H9 (cell line): Measurements from ENCODE around the gene RNPEPL1. TPM values are rescaled to one million over a fixed set of nuclear protein-coding genes. Genes with fewer than 3 reads are reported as not detected.

Experiments
- DNase-seq: peaks from one replicate; pipeline ENCODE4 v3.0.0-alpha.2; 2017
- H2AFZ ChIP-seq: one replicate; pipeline ENCODE4 v1.6.1; 2013; ENCODE audit warnings: mild to moderate bottlenecking, low read length, control low read depth, moderate library complexity
- H2AK5ac ChIP-seq: 2 replicates; pipeline ENCODE4 v1.6.1; 2013; ENCODE audit warnings: low read length, control low read depth, mixed read lengths; ENCODE audit not compliant: insufficient read length
- H2BK120ac ChIP-seq: one replicate; pipeline ENCODE4 v1.6.1; 2013; ENCODE audit warnings: low read depth, mild to moderate bottlenecking, low read length, control low read depth, inconsistent platforms; ENCODE audit not compliant: poor library complexity, severe bottlenecking
- H2BK12ac ChIP-seq: 2 replicates; pipeline ENCODE4 v1.6.1; 2013; ENCODE audit warnings: low read length, control low read depth, mixed read lengths, low read depth; ENCODE audit not compliant: insufficient read length
- H2BK15ac ChIP-seq: 2 replicates; pipeline ENCODE4 v1.6.1; 2013; ENCODE audit warnings: low read depth, low read length, control low read depth
- H2BK20ac ChIP-seq: one replicate; pipeline ENCODE4 v1.6.1; 2013; ENCODE audit warnings: low read depth, mild to moderate bottlenecking, low read length, control low read depth, inconsistent platforms; ENCODE audit not compliant: poor library complexity, severe bottlenecking
- H2BK5ac ChIP-seq: 2 replicates; pipeline ENCODE4 v1.6.1; 2013; ENCODE audit warnings: low read length, control low read depth, mixed read lengths; ENCODE audit not compliant: insufficient read length
- H3K14ac ChIP-seq: 2 replicates; pipeline ENCODE4 v1.6.1; 2013; ENCODE audit warnings: low read length, control low read depth; ENCODE audit not compliant: insufficient read depth
- H3K18ac ChIP-seq: 2 replicates; pipeline ENCODE4 v1.6.1; 2013; ENCODE audit warnings: low read depth, mild to moderate bottlenecking, mixed read lengths, low read length, control low read depth; ENCODE audit not compliant: insufficient read length
- H3K23ac ChIP-seq: 2 replicates; pipeline ENCODE4 v1.6.1; 2013; ENCODE audit warnings: low read length, control low read depth, mixed read lengths, low read depth; ENCODE audit not compliant: insufficient read length
- H3K23me2 ChIP-seq: 2 replicates; pipeline ENCODE4 v1.6.1; 2013; ENCODE audit warnings: low read depth, mild to moderate bottlenecking, mixed read lengths, low read length, control low read depth; ENCODE audit not compliant: insufficient read length, poor library complexity, severe bottlenecking
- H3K27ac ChIP-seq: 2 replicates; pipeline ENCODE4 v1.5.1; 2013; ENCODE audit warnings: low read length, control low read depth, mixed read lengths, low read depth; ENCODE audit not compliant: insufficient read length
- H3K27me3 ChIP-seq: 2 replicates; pipeline ENCODE4 v1.6.1; 2013; ENCODE audit warnings: low read length, control low read depth, inconsistent platforms; ENCODE audit not compliant: insufficient read depth
- H3K4ac ChIP-seq: 2 replicates; pipeline ENCODE4 v1.6.1; 2013; ENCODE audit warnings: low read depth, mild to moderate bottlenecking, control low read depth, inconsistent platforms, low read length, moderate library complexity
- H3K4me1 ChIP-seq: 2 replicates; pipeline ENCODE4 v1.6.1; 2013; ENCODE audit warnings: low read length, control low read depth, inconsistent platforms; ENCODE audit not compliant: insufficient read depth
- H3K4me2 ChIP-seq: 2 replicates; pipeline ENCODE4 v1.6.1; 2013; ENCODE audit warnings: low read length, control low read depth, mixed read lengths; ENCODE audit not compliant: insufficient read length, insufficient read depth
- H3K56ac ChIP-seq: 2 replicates; pipeline ENCODE4 v1.6.1; 2013; ENCODE audit warnings: low read depth, mild to moderate bottlenecking, mixed read lengths, low read length, control low read depth; ENCODE audit not compliant: insufficient read length
- H3K79me1 ChIP-seq: 2 replicates; pipeline ENCODE4 v1.6.1; 2013; ENCODE audit warnings: low read depth, mild to moderate bottlenecking, moderate library complexity, low read length, control low read depth, inconsistent platforms; ENCODE audit not compliant: insufficient read depth, poor library complexity, severe bottlenecking
- H3K79me2 ChIP-seq: 2 replicates; pipeline ENCODE4 v1.6.1; 2013; ENCODE audit warnings: low read length, control low read depth, inconsistent platforms; ENCODE audit not compliant: insufficient read depth
- H3K9ac ChIP-seq: 2 replicates; pipeline ENCODE4 v1.6.1; 2013; ENCODE audit warnings: low read length, control low read depth, mixed read lengths; ENCODE audit not compliant: insufficient read length; ENCODE audit errors: extremely low read depth
- H3K9me3 ChIP-seq: one replicate; pipeline ENCODE4 v1.6.1; 2013; ENCODE audit warnings: low read depth, low read length, inconsistent platforms; ENCODE audit not compliant: control insufficient read depth
- H3T11ph ChIP-seq: one replicate; pipeline ENCODE4 v1.6.1; 2013; ENCODE audit warnings: mild to moderate bottlenecking, low read length, control low read depth, inconsistent platforms
- H4K20me1 ChIP-seq: one replicate; pipeline ENCODE4 v1.6.1; 2013; ENCODE audit not compliant: control insufficient read depth, insufficient read length, insufficient read depth
- H4K5ac ChIP-seq: 2 replicates; pipeline ENCODE4 v1.6.1; 2013; ENCODE audit warnings: low read depth, mild to moderate bottlenecking, mixed read lengths, low read length, control low read depth; ENCODE audit not compliant: insufficient read length
- H4K8ac ChIP-seq: replicated peaks from 2 replicates; pipeline ENCODE4 v1.6.1; 2013; ENCODE audit warnings: low read length, control low read depth, mixed read lengths, low read depth; ENCODE audit not compliant: insufficient read length
- H4K91ac ChIP-seq: 2 replicates; pipeline ENCODE4 v1.6.1; 2013; ENCODE audit warnings: low read depth, mild to moderate bottlenecking, moderate library complexity, mixed read lengths, low read length, control low read depth; ENCODE audit not compliant: insufficient read length
- H3K27ac Mint-ChIP-seq, 3 experiments: 2 replicates in 2 of 3; 3 replicates in 1 of 3; pipeline ENCODE4 v1.8.0; 2020 to 2021; ENCODE audit warnings: mixed read lengths in 3 of 3, mild to moderate bottlenecking in 1 of 3, moderate library complexity in 1 of 3
- H3K27me3 Mint-ChIP-seq: 2 replicates; pipeline ENCODE4 v1.8.0; 2021; ENCODE audit warnings: low read depth, mild to moderate bottlenecking, moderate library complexity, mixed read lengths
- H3K36me3 Mint-ChIP-seq, 3 experiments: 2 replicates in 2 of 3; 3 replicates in 1 of 3; pipeline ENCODE4 v1.8.0; 2020 to 2021; ENCODE audit warnings: low read depth in 3 of 3, mixed read lengths in 3 of 3; ENCODE audit not compliant: insufficient read depth in 1 of 3
- H3K4me1 Mint-ChIP-seq, 2 experiments: 2 replicates each; pipeline ENCODE4 v1.8.0; 2020; ENCODE audit warnings: mixed read lengths in 2 of 2
- H3K4me3 Mint-ChIP-seq, 2 experiments: 2 replicates in 1 of 2; 3 replicates in 1 of 2; pipeline ENCODE4 v1.8.0; 2020 to 2021; ENCODE audit warnings: mild to moderate bottlenecking in 2 of 2, mixed read lengths in 2 of 2, moderate library complexity in 1 of 2
- H3K9me3 Mint-ChIP-seq, 2 experiments: 2 replicates in 1 of 2; 3 replicates in 1 of 2; pipeline ENCODE4 v1.8.0; 2020; ENCODE audit warnings: mild to moderate bottlenecking in 2 of 2, mixed read lengths in 2 of 2, moderate library complexity in 1 of 2
- WGBS: extraction: QIAGEN DNeasy Blood & Tissue Kit; methylation state at CpG from one replicate; pipeline ENCODE4 v1.1.7; 2013; ENCODE audit warnings: missing lambda C conversion rate, low lambda C conversion rate, mixed read lengths; ENCODE audit not compliant: insufficient read length; ENCODE audit errors: extremely low coverage; 5-methylcytosine and 5-hydroxymethylcytosine counted together
- total RNA-seq: library from RNA; stranded (reverse); gene quantifications from 2 replicates; pipeline ENCODE4 v1.2.1, GENCODE V29; 2021
- TF ChIP-seq, protein P1 (sequence below): fragments of 200-600 bp; sonication (generic); conservative IDR thresholded peaks from 3 replicates; pipeline ENCODE4 v1.8.0; 2021; ENCODE audit warnings: antibody characterized with exemption, mild to moderate bottlenecking

Gene RNPEPL1
- total RNA-seq, 1 experiment from 2014 or later: 22.5 TPM

DNA sequence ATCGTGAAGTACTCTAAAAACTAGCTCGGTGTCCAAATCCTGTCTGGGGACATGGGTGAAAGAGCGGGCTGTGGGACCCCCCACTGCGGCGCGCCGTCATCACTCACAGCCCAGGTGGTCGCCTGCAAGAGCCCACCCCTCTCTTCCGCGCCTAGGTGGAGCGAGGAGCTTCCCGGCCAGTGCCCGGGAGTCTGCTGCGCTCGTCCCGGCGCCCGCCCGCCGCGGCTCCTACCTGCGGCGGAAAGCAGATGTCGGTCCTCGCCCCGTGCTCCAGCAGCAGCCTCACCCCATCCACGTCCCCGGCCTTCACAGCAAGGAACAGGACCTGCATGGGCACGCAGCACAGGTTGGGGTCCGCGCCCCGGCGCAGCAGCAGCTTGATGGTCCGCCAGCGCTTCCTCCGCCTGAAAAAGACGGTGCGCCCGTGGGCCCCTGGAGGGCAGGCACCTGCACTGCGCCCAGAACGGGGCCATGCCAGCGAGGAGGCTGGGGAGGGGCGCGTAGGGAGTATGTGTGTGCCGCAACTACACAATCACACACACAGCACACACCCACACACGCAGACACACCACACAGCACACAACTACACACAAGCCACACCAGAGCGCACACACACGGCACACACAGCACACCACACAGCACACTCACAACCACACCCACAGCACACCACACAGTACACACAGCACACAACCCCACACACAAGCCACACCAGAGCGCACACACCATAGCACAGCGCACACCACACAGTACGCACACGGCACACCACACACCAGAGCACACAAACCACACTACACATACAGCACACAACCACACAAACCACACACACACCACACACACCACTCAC is 47.9 kb upstream of the RNPEPL1 start:
- H2BK20ac ChIP-seq: no peak overlapping the region
- H4K91ac ChIP-seq: no peak overlapping the region
- peaks cover 12% of the 10 kb centered on the region for H3K9me3 ChIP-seq
- no peak overlapping the region for H3K9ac ChIP-seq
- H3K4ac ChIP-seq: no peak overlapping the region
- TF ChIP-seq, protein P1, sequence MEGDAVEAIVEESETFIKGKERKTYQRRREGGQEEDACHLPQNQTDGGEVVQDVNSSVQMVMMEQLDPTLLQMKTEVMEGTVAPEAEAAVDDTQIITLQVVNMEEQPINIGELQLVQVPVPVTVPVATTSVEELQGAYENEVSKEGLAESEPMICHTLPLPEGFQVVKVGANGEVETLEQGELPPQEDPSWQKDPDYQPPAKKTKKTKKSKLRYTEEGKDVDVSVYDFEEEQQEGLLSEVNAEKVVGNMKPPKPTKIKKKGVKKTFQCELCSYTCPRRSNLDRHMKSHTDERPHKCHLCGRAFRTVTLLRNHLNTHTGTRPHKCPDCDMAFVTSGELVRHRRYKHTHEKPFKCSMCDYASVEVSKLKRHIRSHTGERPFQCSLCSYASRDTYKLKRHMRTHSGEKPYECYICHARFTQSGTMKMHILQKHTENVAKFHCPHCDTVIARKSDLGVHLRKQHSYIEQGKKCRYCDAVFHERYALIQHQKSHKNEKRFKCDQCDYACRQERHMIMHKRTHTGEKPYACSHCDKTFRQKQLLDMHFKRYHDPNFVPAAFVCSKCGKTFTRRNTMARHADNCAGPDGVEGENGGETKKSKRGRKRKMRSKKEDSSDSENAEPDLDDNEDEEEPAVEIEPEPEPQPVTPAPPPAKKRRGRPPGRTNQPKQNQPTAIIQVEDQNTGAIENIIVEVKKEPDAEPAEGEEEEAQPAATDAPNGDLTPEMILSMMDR: peak; percentile 33; the same call in 2 of the 3 replicates
- H4K5ac ChIP-seq: no peak overlapping the region
- peak overlapping the region; percentile 4 for H3K4me2 ChIP-seq
- no peaks in the 10 kb centered on the region; the same call in 1 of the 2 replicates for H3K27me3 ChIP-seq
- no peak overlapping the region for H3T11ph ChIP-seq
- H3K4me1 ChIP-seq: peaks cover 2% of the 10 kb centered on the region; the same call in 1 of the 2 replicates
- no peaks in the 10 kb centered on the region for H3K79me1 ChIP-seq
- no peak overlapping the region for H4K8ac ChIP-seq
- H2AK5ac ChIP-seq: no peak overlapping the region
- H2BK15ac ChIP-seq: no peak overlapping the region
- Mint-ChIP-seq H3K4me3 (peak overlapping the region in 1 of 2 experiments; percentile 68; a peak in 4 of 5 replicates), H3K36me3 (peaks cover 31 to 37% (median 35%) of the 10 kb centered on the region in 3 experiments), H3K27ac (no peak overlapping the region), H3K9me3 (peaks cover 29 to 39% of the 10 kb centered on the region in 2 experiments), H3K4me1 (peaks cover 0 to 3% of the 10 kb centered on the region in 2 experiments; a peak in 1 of 4 replicates), H3K27me3 (peaks cover 17% of the 10 kb centered on the region)
- peak; percentile 64 for DNase-seq
- H3K14ac ChIP-seq: no peak overlapping the region; the same call in 1 of the 2 replicates
- H2BK120ac ChIP-seq: no peak overlapping the region
- H3K27ac ChIP-seq: no peak overlapping the region
- no peaks in the 10 kb centered on the region for H3K23me2 ChIP-seq
- H2BK12ac ChIP-seq: no peak overlapping the region
- no peak overlapping the region for H3K56ac ChIP-seq
- peaks cover 4% of the 10 kb centered on the region for H4K20me1 ChIP-seq
- no peak overlapping the region for H3K23ac ChIP-seq
- H2BK5ac ChIP-seq: no peak overlapping the region
- H2AFZ ChIP-seq: no peak overlapping the region
- no peak overlapping the region for H3K18ac ChIP-seq
- no peaks in the 10 kb centered on the region for H3K79me2 ChIP-seq
- WGBS: no CpG with 5 or more reads among the region's 52 CpGs
